Activated CD4-positive, alpha-beta T cell treated with anti-CD3 and anti-CD28 coated beads, Interleukin-2, amount 50 U/mL, for 4 hours (primary cell): Measurements from ENCODE around the gene TMEM169.

ENCODE experiments used
- DNase-seq, 2 experiments: peaks; one replicate each; pipeline ENCODE4 v3.0.0-alpha.2; 2020

The TMEM169 gene

DNA sequence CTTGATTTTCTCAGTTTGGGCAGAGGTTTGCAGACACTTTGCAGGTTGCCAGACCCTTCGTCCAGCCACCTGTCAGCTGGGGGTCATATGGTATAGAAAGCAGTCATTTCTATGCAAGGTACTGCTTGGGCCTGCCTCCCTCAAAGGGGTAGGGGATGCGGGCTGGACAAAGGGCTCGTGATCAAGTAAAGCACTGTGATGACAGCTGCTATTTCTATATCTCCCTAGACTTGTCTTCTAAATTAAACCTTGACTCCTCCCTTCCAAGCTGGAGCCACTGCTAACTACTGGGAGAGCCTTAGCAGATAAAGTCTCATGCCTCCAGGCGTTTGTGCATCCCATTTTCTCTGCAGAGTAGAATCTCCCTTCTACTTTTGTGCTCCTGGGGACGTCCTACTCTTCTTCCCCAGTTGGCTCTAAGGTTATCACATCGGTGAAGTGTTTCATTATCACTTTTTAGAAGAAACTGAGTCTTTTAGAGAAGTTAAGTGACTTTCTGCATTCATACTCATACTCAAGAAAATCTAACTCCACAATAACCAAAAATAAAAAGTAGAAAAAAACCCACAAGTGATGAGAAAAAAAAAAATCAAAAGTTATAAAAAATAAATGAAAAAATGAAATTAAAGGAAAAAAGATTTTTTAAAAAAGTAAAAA, 26.7 kb downstream of the TMEM169 start:
- no peak for DNase-seq

DNA sequence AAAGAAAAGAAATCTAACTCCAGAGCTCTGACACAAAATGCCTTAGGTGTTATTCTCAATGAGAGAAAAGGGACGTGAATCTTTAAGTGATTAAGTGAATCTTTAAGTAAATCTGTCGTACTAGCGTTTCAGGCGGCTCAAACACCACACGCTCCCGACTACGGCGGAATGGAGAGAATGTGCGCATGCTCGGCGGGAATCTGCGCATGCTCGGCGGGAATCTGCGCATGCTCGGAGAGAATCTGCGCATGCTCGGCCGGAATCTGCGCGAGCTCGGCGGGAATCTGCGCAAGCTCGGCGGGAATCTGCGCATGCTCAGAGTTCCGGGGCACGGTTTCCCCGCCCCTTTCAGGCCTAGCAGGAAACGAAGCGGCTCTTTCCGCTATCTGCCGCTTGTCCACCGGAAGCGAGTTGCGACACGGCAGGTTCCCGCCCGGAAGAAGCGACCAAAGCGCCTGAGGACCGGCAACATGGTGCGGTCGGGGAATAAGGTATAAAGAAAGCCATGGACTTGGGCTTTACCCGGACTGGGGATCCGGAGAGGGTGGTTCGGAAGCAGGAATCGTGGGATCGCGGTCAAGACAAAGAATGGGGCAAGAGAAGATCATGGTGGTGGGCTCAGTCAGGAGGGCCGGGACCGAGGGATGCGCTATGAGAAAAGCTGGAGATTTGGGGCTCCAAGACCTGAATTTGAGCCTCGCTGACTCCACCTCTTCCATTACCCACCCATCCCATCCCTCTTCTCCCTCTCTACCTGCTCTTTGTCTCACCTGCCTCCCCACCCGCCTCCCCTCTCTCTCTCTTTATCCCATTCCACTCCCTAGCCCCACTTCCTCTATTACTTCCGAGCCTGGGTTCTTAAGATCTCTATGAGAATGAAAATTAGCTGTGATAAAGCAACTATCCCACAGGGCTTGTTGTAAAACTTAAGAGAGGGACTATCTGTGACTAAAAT, 27.5 kb downstream of the TMEM169 start, which contains the start of gene XRCC5:
Gene XRCC5 (plus strand): TSS at position 382 of the 955 bp plus-strand sequence. CDS start 89 bp downstream, at position 471.
- peak; percentile 95 to 96 for DNase-seq

- DNase-seq: no peak
Measured at GRCh38 chr2:216109962-216110614, 28.4 kb downstream of the TMEM169 start.

DNA sequence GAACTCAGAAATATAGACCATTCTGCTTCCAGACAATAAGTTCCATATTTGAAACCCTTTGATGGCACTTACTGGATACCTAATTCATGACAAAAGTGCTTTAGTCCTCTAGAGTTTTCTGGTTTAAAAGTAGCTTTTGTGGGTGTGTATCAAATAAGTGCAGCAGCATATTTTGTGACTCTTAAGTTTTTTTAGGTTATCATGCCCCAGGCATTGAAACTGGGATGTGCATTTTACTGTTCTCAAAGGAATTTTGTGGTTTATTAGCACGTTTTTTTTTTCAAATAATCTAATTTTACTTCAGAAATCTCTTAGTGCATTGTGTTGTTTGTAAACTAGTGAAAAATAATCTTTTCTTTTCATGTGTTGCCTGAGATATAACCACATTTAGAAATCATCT, 28.9 kb downstream of the TMEM169 start:
- no peak for DNase-seq

DNA sequence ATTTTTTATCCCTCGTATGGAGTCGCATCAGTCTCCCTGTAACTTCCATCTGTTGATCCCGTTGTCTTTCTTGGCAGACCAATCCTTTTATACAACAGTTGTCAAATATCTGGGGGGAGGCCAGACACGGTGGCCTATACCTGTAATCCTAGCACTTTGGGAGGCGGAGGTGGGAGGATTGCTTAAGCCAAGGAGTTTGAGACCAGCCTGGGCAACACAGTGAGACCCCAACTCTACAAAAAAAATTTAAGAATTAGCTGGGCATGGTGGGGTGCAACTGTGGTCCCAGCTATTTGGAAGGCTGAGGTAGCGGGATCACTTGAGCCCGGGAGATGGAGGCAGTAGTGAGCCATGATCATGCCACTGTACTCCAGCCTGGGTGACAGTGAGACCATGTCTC, 29.4 kb downstream of the TMEM169 start:
- DNase-seq: no peak

- DNase-seq: no peak
Measured at GRCh38 chr2:216112926-216113325, 31.2 kb downstream of the TMEM169 start.

- DNase-seq: no peak
Measured at GRCh38 chr2:216113572-216113971, 31.9 kb downstream of the TMEM169 start.

DNA sequence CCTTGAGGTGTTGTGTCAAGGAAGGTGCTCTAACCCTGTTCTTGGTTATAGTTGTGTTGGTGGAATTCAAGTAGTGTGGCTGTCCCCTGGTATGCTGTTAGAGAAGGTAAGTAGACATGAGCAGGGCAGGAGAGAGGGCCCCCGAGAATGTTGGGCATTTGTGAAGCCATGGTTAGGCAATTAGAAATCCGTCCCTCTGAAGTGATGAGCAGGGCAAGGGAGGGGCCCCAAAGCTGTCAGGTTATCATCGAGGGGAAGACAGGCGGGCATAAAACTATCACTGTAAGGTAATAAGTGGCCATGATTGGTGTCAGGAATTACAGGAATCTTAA, 32.6 kb downstream of the TMEM169 start:
- DNase-seq: no peak

DNA sequence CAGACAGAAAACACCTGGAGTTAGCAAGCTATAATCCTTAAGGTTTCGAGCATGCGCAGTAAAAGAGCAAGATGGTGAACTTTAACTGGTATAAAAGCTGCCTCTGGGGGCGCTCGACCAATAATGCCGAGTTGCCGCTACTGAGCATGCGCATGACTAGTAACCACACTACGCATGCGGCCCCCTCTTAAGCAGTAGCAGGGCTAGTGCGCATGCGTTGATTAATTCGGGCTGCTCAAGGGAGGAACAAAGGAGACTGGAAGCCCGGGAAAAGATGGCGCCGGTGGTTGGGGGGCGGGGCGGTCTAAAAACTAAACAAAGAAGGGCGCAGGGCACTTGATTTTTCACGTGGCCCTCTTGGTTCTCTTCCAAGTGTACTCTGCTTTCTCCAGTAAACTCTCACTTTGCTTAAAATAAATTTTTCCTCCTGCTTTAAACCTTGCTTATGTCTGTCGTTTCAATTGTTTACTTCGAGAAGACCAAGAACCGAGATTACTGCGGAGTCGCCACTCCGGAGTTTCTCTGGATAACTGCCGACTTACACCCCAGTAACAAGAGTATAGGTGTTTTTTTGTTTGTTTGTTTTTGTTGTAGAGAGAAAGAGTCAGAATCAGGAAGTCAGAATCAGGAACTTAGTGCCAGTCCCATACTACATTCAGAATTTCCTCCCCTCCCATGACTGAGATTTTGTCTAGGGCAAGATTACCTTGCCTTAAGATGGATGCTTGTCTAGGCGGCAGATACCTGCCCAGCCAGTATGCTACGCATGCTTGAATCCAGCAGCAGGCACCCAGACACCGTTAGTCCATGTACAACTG, 33.2 kb downstream of the TMEM169 start:
- DNase-seq: peak; percentile 95 to 97

DNA sequence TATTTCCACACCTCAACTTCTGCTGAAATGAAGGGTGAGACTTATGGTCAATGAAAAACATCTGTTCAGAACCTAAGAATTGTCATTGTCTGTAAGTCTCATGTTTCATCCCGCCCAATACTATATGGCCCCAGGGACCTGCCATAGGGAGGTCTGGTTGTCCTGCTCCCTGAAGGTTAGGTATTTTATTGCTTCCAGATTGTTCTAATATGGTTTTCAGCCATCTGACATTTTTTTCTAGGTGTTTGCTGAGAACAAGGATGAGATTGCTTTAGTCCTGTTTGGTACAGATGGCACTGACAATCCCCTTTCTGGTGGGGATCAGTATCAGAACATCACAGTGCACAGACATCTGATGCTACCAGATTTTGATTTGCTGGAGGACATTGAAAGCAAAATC, 34.7 kb downstream of the TMEM169 start:
- DNase-seq: no peak

GRCh38 chr2:216117561-216118340, 36.0 kb downstream of the TMEM169 start:
- no peak for DNase-seq

- DNase-seq: no peak
Measured at GRCh38 chr2:216118474-216118873, 36.8 kb downstream of the TMEM169 start.

- no peak for DNase-seq
Measured at GRCh38 chr2:216119146-216119545, 37.4 kb downstream of the TMEM169 start.

GRCh38 chr2:216119986-216120385, 38.3 kb downstream of the TMEM169 start:
- DNase-seq: no peak

GRCh38 chr2:216121255-216121654, 39.5 kb downstream of the TMEM169 start:
- no peak for DNase-seq

DNA sequence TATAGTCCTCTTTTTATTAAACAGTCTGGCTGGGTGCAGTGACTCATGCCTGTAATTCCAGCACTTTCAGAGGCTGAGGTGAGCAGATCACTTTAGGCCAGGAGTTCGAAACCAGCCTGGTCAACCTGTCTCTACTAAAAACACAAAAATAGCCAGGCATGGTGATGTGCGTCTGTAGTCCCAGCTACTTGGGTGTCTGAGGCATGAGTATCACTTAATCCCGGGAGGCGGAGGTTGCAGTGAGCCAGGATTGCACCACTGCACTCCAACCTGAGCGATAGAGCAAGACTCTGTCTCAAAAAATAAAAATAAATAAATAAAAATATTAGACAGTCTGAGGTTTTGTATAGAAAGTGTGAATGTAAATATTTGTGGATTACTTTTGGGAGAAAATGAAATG, 45.2 kb downstream of the TMEM169 start:
- DNase-seq: no peak

DNA sequence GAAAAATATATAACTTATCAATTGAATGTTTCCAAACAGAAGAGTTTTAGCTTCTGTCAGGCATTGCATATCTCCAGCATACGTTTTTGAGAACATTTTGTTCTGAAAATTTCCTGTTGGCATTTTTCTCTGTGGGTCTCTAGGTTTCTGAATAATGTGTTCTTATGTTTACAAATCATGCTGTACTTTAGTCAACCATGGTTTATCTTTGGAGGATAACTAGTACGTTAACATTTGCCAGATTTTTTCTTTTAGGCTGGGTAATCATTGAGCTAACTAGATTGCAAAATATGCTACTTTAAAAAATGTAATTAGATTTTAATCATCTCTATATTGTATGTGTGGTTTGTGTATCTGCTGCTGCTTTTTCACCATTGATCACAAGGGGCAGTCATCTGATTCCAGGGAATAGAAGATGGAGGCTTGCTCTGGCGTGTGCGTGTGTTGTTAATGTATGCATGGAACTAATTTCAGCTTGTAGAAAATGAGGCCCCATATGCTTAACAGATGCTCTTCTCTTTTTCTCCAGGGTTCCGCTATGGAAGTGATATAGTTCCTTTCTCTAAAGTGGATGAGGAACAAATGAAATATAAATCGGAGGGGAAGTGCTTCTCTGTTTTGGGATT, 48.7 kb downstream of the TMEM169 start:
- DNase-seq: no peak

- DNase-seq: no peak
Measured at GRCh38 chr2:216131175-216131926, 49.6 kb downstream of the TMEM169 start.

DNA sequence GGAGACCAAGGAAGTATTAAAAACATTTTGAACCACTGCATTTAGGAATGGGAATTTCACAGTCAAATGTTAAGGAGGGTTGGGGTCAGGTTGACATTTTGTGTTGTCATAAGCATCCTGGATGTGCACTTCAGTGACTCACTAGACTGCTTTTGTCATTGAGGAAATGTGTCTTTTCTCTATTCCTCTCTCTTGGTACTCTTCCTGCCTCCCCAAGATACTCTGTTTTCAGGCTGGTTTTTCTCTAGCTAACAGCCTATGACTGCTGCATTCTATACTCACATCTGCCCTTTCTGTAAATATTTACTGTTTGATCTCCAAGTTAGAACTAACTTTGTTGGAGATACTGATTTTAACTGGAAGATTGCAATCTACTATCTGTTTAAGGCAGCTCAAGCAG, 50.9 kb downstream of the TMEM169 start:
- DNase-seq: no peak

- no peak for DNase-seq
Measured at GRCh38 chr2:216133397-216133796, 51.7 kb downstream of the TMEM169 start.
